Measurements from ENCODE around the gene TNFSF8. TPM values are rescaled to one million over a fixed set of nuclear protein-coding genes. Genes with fewer than 3 reads are reported as not detected.

The TNFSF8 gene
- total and polyA plus RNA-seq, 2 of the 4 experiments (the other 2 are of a cell fraction), result not detected

DNA sequence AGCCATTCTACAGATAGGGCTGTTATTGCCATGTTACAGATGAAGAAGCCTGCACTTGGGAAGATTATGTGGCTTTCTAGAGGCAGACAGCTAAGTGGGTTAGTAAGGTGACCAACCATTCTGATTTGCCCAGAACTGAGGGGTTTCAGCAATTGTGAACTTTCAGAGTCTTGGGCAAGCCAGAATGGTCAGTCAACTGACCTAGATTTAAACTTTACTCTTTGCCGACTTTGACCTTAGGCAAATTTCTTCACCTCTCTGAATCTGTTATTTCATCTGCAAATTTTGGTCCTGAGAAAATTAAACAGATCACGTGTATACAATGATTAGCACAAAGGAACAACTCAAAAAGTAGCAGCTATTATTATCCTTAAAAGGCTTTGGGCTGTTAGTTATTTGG, 20.4 kb upstream of the TNFSF8 start:
- Histone ChIP-seq H4K91ac (ENCODE audit: insufficient read depth, low read depth, low read length) (no peak overlapping the region), H2BK15ac (ENCODE audit: low read depth, low read length) (no peak overlapping the region), H2AFZ (replicated peaks; ENCODE audit: low read length, poor library complexity) (no peak overlapping the region), H3K18ac (ENCODE audit: low read depth, low read length) (no peak overlapping the region), H4K8ac (ENCODE audit: low read depth in 2 of 2, low read length in 2 of 2) (no peak overlapping the region), H3K56ac (ENCODE audit: extremely low read depth, insufficient read depth, low read length) (no peak overlapping the region), H2BK120ac (ENCODE audit: low read depth, low read length) (no peak overlapping the region), H3K9me3 (ENCODE audit: control insufficient read depth, insufficient read depth, low read length) (no peaks in the 10 kb centered on the region), H4K5ac (ENCODE audit: low read depth, low read length) (no peak overlapping the region), H2BK20ac (ENCODE audit: low read depth, low read length) (no peak overlapping the region), H3K4ac (ENCODE audit: low read depth, low read length) (no peak overlapping the region), H4K20me1 (ENCODE audit: insufficient read depth, low read length) (no peaks in the 10 kb centered on the region), H3K79me1 (ENCODE audit: low read depth in 1 of 2, low read length in 2 of 2) (no peaks in the 10 kb centered on the region), H3K23ac (ENCODE audit: low read depth, low read length) (no peak overlapping the region), H3K9ac (ENCODE audit: low read depth, low read length) (no peak overlapping the region), H3K4me1 (ENCODE audit: control insufficient read depth, insufficient read depth, low read length) (peaks cover 7% of the 10 kb centered on the region), H3K27ac (ENCODE audit: insufficient read depth, low read length) (no peak overlapping the region), H3K14ac (replicated peaks; ENCODE audit: low read depth, low read length) (no peak overlapping the region), H3K9me1 (ENCODE audit: insufficient read depth, low read length) (no peaks in the 10 kb centered on the region), H3K4me3 (ENCODE audit: insufficient read depth, low read depth, low read length) (no peak overlapping the region), H3K4me2 (ENCODE audit: low read depth, low read length) (no peak overlapping the region), H2BK5ac (ENCODE audit: low read depth, low read length, poor library complexity, severe bottlenecking) (no peak overlapping the region), H2AK5ac (ENCODE audit: low read depth, low read length) (no peak overlapping the region), H3K27me3 (ENCODE audit: control insufficient read depth, insufficient read depth, low read length) (peaks cover 17% of the 10 kb centered on the region), H3K36me3 (ENCODE audit: control insufficient read depth, insufficient read depth, low read length) (no peaks in the 10 kb centered on the region), H2AK9ac (replicated peaks; ENCODE audit: low read depth, low read length, poor library complexity) (no peak overlapping the region)
- POLR2A ChIA-PET (ENCODE audit: unreplicated experiment), result interaction anchor here (0.6 kb wide), 1 partner anchor 20 kb away, joined by 4 read pairs; no protein-coding TSS in a partner anchor
- no peak for TF ChIP-seq MAFK (IDR thresholded peaks at IDR 0.05; ENCODE audit: low read depth, low read length)
- TF ChIP-seq RAD21 (IDR thresholded peaks at IDR 0.05; ENCODE audit: low read length), result no peak
- TF ChIP-seq, protein P1, sequence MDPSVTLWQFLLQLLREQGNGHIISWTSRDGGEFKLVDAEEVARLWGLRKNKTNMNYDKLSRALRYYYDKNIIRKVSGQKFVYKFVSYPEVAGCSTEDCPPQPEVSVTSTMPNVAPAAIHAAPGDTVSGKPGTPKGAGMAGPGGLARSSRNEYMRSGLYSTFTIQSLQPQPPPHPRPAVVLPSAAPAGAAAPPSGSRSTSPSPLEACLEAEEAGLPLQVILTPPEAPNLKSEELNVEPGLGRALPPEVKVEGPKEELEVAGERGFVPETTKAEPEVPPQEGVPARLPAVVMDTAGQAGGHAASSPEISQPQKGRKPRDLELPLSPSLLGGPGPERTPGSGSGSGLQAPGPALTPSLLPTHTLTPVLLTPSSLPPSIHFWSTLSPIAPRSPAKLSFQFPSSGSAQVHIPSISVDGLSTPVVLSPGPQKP (IDR thresholded peaks at IDR 0.05; ENCODE audit: borderline replicate concordance, low read depth, low read length), result no peak
- TF ChIP-seq NFE2L2 (IDR thresholded peaks at IDR 0.05; ENCODE audit: low read depth, low read length), result no peak
- TF ChIP-seq, protein P2, sequence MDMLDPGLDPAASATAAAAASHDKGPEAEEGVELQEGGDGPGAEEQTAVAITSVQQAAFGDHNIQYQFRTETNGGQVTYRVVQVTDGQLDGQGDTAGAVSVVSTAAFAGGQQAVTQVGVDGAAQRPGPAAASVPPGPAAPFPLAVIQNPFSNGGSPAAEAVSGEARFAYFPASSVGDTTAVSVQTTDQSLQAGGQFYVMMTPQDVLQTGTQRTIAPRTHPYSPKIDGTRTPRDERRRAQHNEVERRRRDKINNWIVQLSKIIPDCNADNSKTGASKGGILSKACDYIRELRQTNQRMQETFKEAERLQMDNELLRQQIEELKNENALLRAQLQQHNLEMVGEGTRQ (IDR thresholded peaks at IDR 0.05; ENCODE audit: low read depth, low read length), result no peak
- no peak for TF ChIP-seq SMC3 (IDR thresholded peaks at IDR 0.05; ENCODE audit: low read depth, low read length)
- BruUV-seq (replicated peaks), result no TSS peak
- dilution Hi-C loops (cut with HindIII; ENCODE audit: low sequenced_read_pairs, unreplicated experiment) (no loop called here), in situ Hi-C loops (cut with MboI; ENCODE audit: low sequenced_read_pairs) (no loop called here), intact Hi-C loops (cut with micrococcal nuclease) (no loop called here)
- CTCF ChIA-PET, result no interaction called here
- ATAC-seq (ENCODE audit: low read depth), result no peak
- WGBS, 2 experiments (ENCODE audit: extremely low coverage in 2 of 2, insufficient read length in 1 of 2), result no CpG with 5 or more reads among the region's 2 CpGs
- no peak for DNase-seq

All from IMR-90 (cell line).